WTC11 (cell line): ENCODE results near the gene SOX8. TPM values are rescaled to one million over a fixed set of nuclear protein-coding genes. Genes with fewer than 3 reads are reported as not detected.

Experiments
- ATAC-seq: fragments of 200-7000 bp; cut with Tn5 transposase; 2 replicates; pipeline ENCODE4 v1.10.0; 2021; ENCODE audit warnings: mild to moderate bottlenecking, moderate library complexity
- CTCF ChIA-PET: fragments of 300-600 bp; sonication (Branson Sonifier 250); formaldehyde crosslinking; loops from one replicate; lab custom pipeline; 2021; ENCODE audit warnings: antibody characterized with exemption; lab: Charles Lee
- POLR2A ChIA-PET: fragments of 350-600 bp; sonication (Branson Sonifier 250); formaldehyde crosslinking; loops from one replicate; lab custom pipeline; 2021; ENCODE audit warnings: antibody characterized with exemption; lab: Charles Lee
- DNase-seq: peaks from one replicate; pipeline ENCODE4 v3.0.0; 2021; ENCODE audit warnings: low spot score
- H3K27ac Mint-ChIP-seq: 2 replicates; pipeline ENCODE4 v1.8.0; 2021; ENCODE audit warnings: mixed read lengths
- H3K27me3 Mint-ChIP-seq: 2 replicates; pipeline ENCODE4 v1.8.0; 2021; ENCODE audit warnings: low read depth, mild to moderate bottlenecking, moderate library complexity, mixed read lengths
- H3K36me3 Mint-ChIP-seq: 2 replicates; pipeline ENCODE4 v1.8.0; 2021; ENCODE audit warnings: mixed read lengths
- H3K4me1 Mint-ChIP-seq: 2 replicates; pipeline ENCODE4 v1.8.0; 2022; ENCODE audit warnings: mixed read lengths
- H3K4me3 Mint-ChIP-seq: 2 replicates; pipeline ENCODE4 v1.8.0; 2021; ENCODE audit warnings: mild to moderate bottlenecking, moderate library complexity, mixed read lengths
- H3K9me3 Mint-ChIP-seq: 2 replicates; pipeline ENCODE4 v1.8.0; 2021; ENCODE audit warnings: mixed read lengths
- CDX4 ChIP-seq: fragments of 250-450 bp; sonication (Bioruptor Pico); IDR thresholded peaks from 2 replicates; pipeline ENCODE4 v1.9.0; 2021; ENCODE audit warnings: moderate library complexity, mild to moderate bottlenecking, inconsistent platforms, borderline replicate concordance
- CREB1 ChIP-seq: sonication (generic); formaldehyde crosslinking; IDR thresholded peaks from 2 replicates; pipeline ENCODE4 v1.8.0; 2023; ENCODE audit warnings: mild to moderate bottlenecking, missing genetic modification reagents
- E2F1 ChIP-seq: sonication (generic); formaldehyde crosslinking; IDR thresholded peaks from 2 replicates; pipeline ENCODE4 v1.8.0; 2022; ENCODE audit warnings: mild to moderate bottlenecking, missing genetic modification reagents
- ETV6 ChIP-seq: sonication (generic); formaldehyde crosslinking; IDR thresholded peaks from 2 replicates; pipeline ENCODE4 v1.8.1; 2022; ENCODE audit warnings: mild to moderate bottlenecking, missing genetic modification reagents
- GABPB1 ChIP-seq: sonication (generic); formaldehyde crosslinking; IDR thresholded peaks from 2 replicates; pipeline ENCODE4 v1.8.1; 2023; ENCODE audit warnings: mild to moderate bottlenecking, missing genetic modification reagents
- MYBL2 ChIP-seq: sonication (generic); formaldehyde crosslinking; IDR thresholded peaks from 2 replicates; pipeline ENCODE4 v1.8.1; 2023; ENCODE audit warnings: mild to moderate bottlenecking, moderate library complexity, missing genetic modification reagents
- NFYB ChIP-seq: sonication (generic); formaldehyde crosslinking; conservative IDR thresholded peaks from 2 replicates; pipeline ENCODE4 v1.8.0; 2022; ENCODE audit warnings: low read depth, missing genetic modification reagents
- RORB ChIP-seq: fragments of 250-450 bp; sonication (Bioruptor Pico); IDR thresholded peaks from 2 replicates; pipeline ENCODE4 v1.9.0; 2021; ENCODE audit warnings: mild to moderate bottlenecking
- SMAD3 ChIP-seq: sonication (generic); formaldehyde crosslinking; IDR thresholded peaks from 2 replicates; pipeline ENCODE4 v1.8.0; 2022; ENCODE audit warnings: missing genetic modification reagents, mild to moderate bottlenecking, borderline replicate concordance
- TP53 ChIP-seq: sonication (generic); formaldehyde crosslinking; IDR thresholded peaks from 2 replicates; pipeline ENCODE4 v1.8.1; 2023; ENCODE audit warnings: mild to moderate bottlenecking, missing genetic modification reagents
- ZNF281 ChIP-seq: sonication (generic); formaldehyde crosslinking; IDR thresholded peaks from 2 replicates; pipeline ENCODE4 v1.8.0; 2023; ENCODE audit warnings: mild to moderate bottlenecking, missing genetic modification reagents
- ZNF416 ChIP-seq: fragments of 250-450 bp; sonication (Bioruptor Pico); IDR thresholded peaks from 2 replicates; pipeline ENCODE4 v1.9.0; 2021; ENCODE audit warnings: mild to moderate bottlenecking, inconsistent platforms
- total RNA-seq: library from RNA; stranded (reverse); gene quantifications from 3 replicates; pipeline ENCODE4 v1.2.3, GENCODE V29; 2021
- TF ChIP-seq, protein P1 (sequence below): fragments of 250-450 bp; sonication (Bioruptor Pico); IDR thresholded peaks from 2 replicates; pipeline ENCODE4 v1.9.0; 2021; ENCODE audit warnings: mild to moderate bottlenecking
- TF ChIP-seq, protein P2 (sequence below): sonication (generic); formaldehyde crosslinking; conservative IDR thresholded peaks from 2 replicates; pipeline ENCODE4 v1.8.1; 2023; ENCODE audit warnings: mild to moderate bottlenecking, low read depth, missing genetic modification reagents, moderate library complexity
- TF ChIP-seq, protein P3 (sequence below): sonication (generic); formaldehyde crosslinking; IDR thresholded peaks from 2 replicates; pipeline ENCODE4 v1.8.1; 2022; ENCODE audit warnings: missing genetic modification reagents, borderline replicate concordance
- TF ChIP-seq, protein P4 (sequence below): sonication (generic); formaldehyde crosslinking; IDR thresholded peaks from 2 replicates; pipeline ENCODE4 v1.8.1; 2022; ENCODE audit warnings: low read depth, mild to moderate bottlenecking, moderate library complexity, missing genetic modification reagents, borderline replicate concordance

The SOX8 gene
- total RNA-seq, 1 experiment from 2014 or later, result 12.3 TPM

DNA sequence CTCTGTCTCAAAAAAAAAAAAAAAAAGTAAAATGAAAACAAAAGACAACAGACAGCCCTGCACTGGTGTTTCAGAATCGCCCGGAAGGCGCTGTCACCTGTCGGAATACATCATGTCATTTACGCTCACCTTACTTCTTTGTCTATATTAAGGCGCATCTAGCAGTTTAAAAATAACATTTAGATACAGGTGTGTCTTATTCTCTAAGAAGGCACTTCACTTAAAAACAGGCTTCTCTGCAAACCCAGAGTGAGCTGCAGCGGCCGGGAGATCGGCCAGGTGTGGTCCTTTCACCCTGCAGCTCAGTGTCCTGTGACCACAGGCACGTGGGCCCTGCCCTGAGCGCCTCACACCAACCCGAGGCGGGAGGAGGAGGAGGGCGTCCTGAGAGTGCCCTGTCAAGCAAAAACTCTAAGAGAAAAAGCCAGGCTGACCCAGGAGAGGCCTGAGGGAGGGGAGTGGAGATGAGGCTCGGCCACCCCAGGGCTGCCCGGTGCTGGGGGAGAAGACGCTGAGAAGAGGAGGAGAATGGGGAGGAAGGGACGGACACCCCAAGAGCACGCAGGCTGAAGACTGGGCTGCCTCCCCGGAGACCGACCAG, 7.5 kb upstream of the SOX8 start (continued):
- no peak for TF ChIP-seq E2F1 (CRISPR knock-in tag)
- no peak for TF ChIP-seq ZNF281 (CRISPR knock-in tag)
- no peak for TF ChIP-seq RORB (CRISPR knock-in tag)
- no peak for TF ChIP-seq MYBL2 (CRISPR knock-in tag)

- ATAC-seq (no peak), DNase-seq (no peak)
- POLR2A ChIA-PET, result no interaction called here
- H3K9me3 Mint-ChIP-seq, result peaks cover 6% of the 10 kb centered on the region
- TF ChIP-seq CDX4 (CRISPR knock-in tag), result no peak
- TF ChIP-seq ETV6 (CRISPR knock-in tag), result no peak
- TF ChIP-seq, protein P1, sequence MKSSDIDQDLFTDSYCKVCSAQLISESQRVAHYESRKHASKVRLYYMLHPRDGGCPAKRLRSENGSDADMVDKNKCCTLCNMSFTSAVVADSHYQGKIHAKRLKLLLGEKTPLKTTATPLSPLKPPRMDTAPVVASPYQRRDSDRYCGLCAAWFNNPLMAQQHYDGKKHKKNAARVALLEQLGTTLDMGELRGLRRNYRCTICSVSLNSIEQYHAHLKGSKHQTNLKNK (CRISPR knock-in tag), result no peak
- TF ChIP-seq, protein P2, sequence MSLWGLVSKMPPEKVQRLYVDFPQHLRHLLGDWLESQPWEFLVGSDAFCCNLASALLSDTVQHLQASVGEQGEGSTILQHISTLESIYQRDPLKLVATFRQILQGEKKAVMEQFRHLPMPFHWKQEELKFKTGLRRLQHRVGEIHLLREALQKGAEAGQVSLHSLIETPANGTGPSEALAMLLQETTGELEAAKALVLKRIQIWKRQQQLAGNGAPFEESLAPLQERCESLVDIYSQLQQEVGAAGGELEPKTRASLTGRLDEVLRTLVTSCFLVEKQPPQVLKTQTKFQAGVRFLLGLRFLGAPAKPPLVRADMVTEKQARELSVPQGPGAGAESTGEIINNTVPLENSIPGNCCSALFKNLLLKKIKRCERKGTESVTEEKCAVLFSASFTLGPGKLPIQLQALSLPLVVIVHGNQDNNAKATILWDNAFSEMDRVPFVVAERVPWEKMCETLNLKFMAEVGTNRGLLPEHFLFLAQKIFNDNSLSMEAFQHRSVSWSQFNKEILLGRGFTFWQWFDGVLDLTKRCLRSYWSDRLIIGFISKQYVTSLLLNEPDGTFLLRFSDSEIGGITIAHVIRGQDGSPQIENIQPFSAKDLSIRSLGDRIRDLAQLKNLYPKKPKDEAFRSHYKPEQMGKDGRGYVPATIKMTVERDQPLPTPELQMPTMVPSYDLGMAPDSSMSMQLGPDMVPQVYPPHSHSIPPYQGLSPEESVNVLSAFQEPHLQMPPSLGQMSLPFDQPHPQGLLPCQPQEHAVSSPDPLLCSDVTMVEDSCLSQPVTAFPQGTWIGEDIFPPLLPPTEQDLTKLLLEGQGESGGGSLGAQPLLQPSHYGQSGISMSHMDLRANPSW, result no peak
- TF ChIP-seq, protein P3, sequence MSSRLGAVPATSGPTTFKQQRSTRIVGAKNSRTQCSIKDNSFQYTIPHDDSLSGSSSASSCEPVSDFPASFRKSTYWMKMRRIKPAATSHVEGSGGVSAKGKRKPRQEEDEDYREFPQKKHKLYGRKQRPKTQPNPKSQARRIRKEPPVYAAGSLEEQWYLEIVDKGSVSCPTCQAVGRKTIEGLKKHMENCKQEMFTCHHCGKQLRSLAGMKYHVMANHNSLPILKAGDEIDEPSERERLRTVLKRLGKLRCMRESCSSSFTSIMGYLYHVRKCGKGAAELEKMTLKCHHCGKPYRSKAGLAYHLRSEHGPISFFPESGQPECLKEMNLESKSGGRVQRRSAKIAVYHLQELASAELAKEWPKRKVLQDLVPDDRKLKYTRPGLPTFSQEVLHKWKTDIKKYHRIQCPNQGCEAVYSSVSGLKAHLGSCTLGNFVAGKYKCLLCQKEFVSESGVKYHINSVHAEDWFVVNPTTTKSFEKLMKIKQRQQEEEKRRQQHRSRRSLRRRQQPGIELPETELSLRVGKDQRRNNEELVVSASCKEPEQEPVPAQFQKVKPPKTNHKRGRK (CRISPR knock-in tag), result no peak
- TF ChIP-seq NFYB (CRISPR knock-in tag), result no peak
- TF ChIP-seq TP53 (CRISPR knock-in tag), result no peak
- no peak for TF ChIP-seq SMAD3
- TF ChIP-seq, protein P4, sequence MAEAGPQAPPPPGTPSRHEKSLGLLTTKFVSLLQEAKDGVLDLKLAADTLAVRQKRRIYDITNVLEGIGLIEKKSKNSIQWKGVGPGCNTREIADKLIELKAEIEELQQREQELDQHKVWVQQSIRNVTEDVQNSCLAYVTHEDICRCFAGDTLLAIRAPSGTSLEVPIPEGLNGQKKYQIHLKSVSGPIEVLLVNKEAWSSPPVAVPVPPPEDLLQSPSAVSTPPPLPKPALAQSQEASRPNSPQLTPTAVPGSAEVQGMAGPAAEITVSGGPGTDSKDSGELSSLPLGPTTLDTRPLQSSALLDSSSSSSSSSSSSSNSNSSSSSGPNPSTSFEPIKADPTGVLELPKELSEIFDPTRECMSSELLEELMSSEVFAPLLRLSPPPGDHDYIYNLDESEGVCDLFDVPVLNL (CRISPR knock-in tag), result no peak
- TF ChIP-seq CREB1 (CRISPR knock-in tag), result no peak
- no peak for TF ChIP-seq ZNF416 (CRISPR knock-in tag)
- TF ChIP-seq GABPB1 (CRISPR knock-in tag), result no peak
- no peaks in the 10 kb centered on the region for H3K36me3 Mint-ChIP-seq
- no peak overlapping the region for H3K27ac Mint-ChIP-seq
- CTCF ChIA-PET, result no interaction called here
- peaks cover 5% of the 10 kb centered on the region; the same call in 1 of the 2 replicates for H3K4me1 Mint-ChIP-seq
- H3K27me3 Mint-ChIP-seq, result peaks cover 32% of the 10 kb centered on the region
- no peak overlapping the region for H3K4me3 Mint-ChIP-seq
These were observed 6.8 kb upstream of the SOX8 start for GRCh38 chr16:974611-975261.
